Measurements from ENCODE around the gene ZNF473.
"Not testable (repeated sequence)": the region's sequence is repeated elsewhere in the genome, so short reads cannot be mapped to it uniquely, and the experiment has no call there.

The ZNF473 gene

GRCh38 chr19:50051228-50051895 is 25.6 kb downstream of the ZNF473 start:
- DNase-seq = not testable (repeated sequence)

- DNase-seq = no peak
Measured at GRCh38 chr19:50051964-50052363, 26.2 kb downstream of the ZNF473 start.

GRCh38 chr19:50053119-50053518 is 27.3 kb downstream of the ZNF473 start:
- no peak for DNase-seq

GRCh38 chr19:50058425-50058824 is 32.6 kb downstream of the ZNF473 start:
- DNase-seq = no peak

- no peak for DNase-seq
Measured at GRCh38 chr19:50059045-50059444, 33.2 kb downstream of the ZNF473 start.

- DNase-seq = no peak
Measured at GRCh38 chr19:50060107-50060506, 34.3 kb downstream of the ZNF473 start.

GRCh38 chr19:50061650-50062049 is 35.8 kb downstream of the ZNF473 start:
- no peak for DNase-seq

GRCh38 chr19:50065938-50066337 is 40.1 kb downstream of the ZNF473 start:
- DNase-seq = no peak

GRCh38 chr19:50067575-50067974 is 41.8 kb downstream of the ZNF473 start:
- no peak for DNase-seq

- DNase-seq = not testable (repeated sequence)
Measured at GRCh38 chr19:50068382-50068781, 42.6 kb downstream of the ZNF473 start.

- DNase-seq = not testable (repeated sequence)
Measured at GRCh38 chr19:50075076-50075475, 49.3 kb downstream of the ZNF473 start.

GRCh38 chr19:50075644-50076372 is 50.0 kb downstream of the ZNF473 start:
- DNase-seq = not testable (repeated sequence)

- not testable (repeated sequence) for DNase-seq
Measured at GRCh38 chr19:50076581-50077355, 51.0 kb downstream of the ZNF473 start.

GRCh38 chr19:50079014-50079413 is 53.2 kb downstream of the ZNF473 start:
- DNase-seq = peak in 1 of 2 donors; percentile 30

- DNase-seq = peak; percentile 22 to 61
Measured at GRCh38 chr19:50084440-50084839, 58.6 kb downstream of the ZNF473 start.

- not testable (repeated sequence) for DNase-seq
Measured at GRCh38 chr19:50087153-50087552, 61.3 kb downstream of the ZNF473 start.

GRCh38 chr19:50090706-50091105 is 64.9 kb downstream of the ZNF473 start:
- peak; percentile 17 to 18 for DNase-seq

GRCh38 chr19:50091786-50092185 is 66.0 kb downstream of the ZNF473 start:
- DNase-seq = not testable (repeated sequence)

- not testable (repeated sequence) for DNase-seq
Measured at GRCh38 chr19:50092597-50092996, 66.8 kb downstream of the ZNF473 start.

GRCh38 chr19:50097884-50098283 is 72.1 kb downstream of the ZNF473 start:
- DNase-seq = not testable (repeated sequence)

- DNase-seq = not testable (repeated sequence)
Measured at GRCh38 chr19:50098892-50099291, 73.1 kb downstream of the ZNF473 start.

GRCh38 chr19:50099696-50100095 is 73.9 kb downstream of the ZNF473 start:
- DNase-seq = not testable (repeated sequence)

GRCh38 chr19:50100946-50101345 is 75.1 kb downstream of the ZNF473 start:
- not testable (repeated sequence) for DNase-seq
